GM12872 (cell line): ENCODE results near the gene MLPH.

ENCODE experiments used
- CTCF ChIP-seq: IDR thresholded peaks from 3 replicates; pipeline ENCODE4 v1.5.1; 2011; ENCODE audit warnings: low read depth, mild to moderate bottlenecking, low read length, moderate library complexity; ENCODE audit not compliant: insufficient read depth

MLPH gene

GRCh38 chr2:237486819-237487448, at the start of gene MLPH:
MLPH (plus strand) TSS chr2:237487251; CDS start chr2:237493427, 6,176 bp downstream.
- TF ChIP-seq CTCF: no peak

GRCh38 chr2:237437566-237437965, 49.5 kb upstream of the MLPH start:
- TF ChIP-seq CTCF: no peak

- no peak for TF ChIP-seq CTCF
Observed at GRCh38 chr2:237438080-237438940, 48.7 kb upstream of the MLPH start.

- no peak for TF ChIP-seq CTCF
Observed at GRCh38 chr2:237440819-237441281, 46.2 kb upstream of the MLPH start.

- TF ChIP-seq CTCF: no peak
Observed at GRCh38 chr2:237441605-237442274, 45.3 kb upstream of the MLPH start.

GRCh38 chr2:237444071-237444470, 43.0 kb upstream of the MLPH start:
- no peak for TF ChIP-seq CTCF
